Stimulated activated CD8-positive, alpha-beta memory T cell treated with anti-CD3 and anti-CD28 coated beads, Interleukin-4, amount 100 ng/mL, for 4 hours (primary cell): Measurements from ENCODE around the gene PALM.
"Not testable (repeated sequence)": the region's sequence is repeated elsewhere in the genome, so short reads cannot be mapped to it uniquely, and the experiment has no call there.

Experiments
- DNase-seq, 2 donors: peaks; one replicate each; pipeline ENCODE4 v3.0.0-alpha.2; 2020; ENCODE audit warnings: low read depth in 2 of 2, low spot score in 1 of 2

PALM gene

DNA sequence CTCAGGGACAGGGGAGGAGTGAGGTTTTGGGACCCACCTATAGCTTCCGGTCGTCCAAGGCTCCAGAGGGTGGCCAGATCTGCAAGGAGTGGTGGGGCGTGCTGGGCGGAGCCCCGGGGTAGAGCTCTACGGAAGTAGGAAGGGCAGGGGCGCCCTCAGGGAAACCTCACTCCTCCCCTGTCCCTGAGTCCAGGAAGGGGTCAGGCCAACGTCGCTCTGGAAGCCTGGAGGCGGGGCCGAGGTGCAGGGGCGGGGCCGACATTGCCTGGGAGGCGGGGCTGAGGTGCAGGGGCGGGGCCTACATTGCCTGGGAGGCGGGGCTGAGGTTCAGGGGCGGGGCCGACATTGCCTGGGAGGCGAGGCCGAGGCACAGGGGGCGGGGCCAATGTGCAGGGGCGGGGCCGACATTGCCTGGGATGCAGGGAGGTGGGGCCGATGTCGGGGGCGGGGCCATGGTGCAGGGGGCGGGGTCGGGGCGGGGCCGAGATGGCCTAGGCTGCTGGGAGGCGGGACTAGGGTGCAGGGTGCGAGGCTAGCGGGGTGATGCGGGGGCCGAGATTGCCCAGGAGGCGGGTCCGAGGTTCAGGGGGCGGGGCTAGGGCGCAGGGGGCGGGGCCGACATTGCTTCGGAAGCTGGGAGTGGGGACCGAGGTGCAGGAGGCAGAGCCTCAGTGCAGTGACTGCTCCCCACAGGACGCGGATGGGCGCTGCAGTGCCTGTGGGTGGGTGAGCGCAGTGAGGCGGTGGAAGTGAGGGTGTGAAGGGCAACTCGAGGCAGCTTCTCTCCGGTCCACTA, 4.9 kb upstream of the PALM start:
- no peak for DNase-seq

- DNase-seq = no peak
Measured at GRCh38 chr19:704447-704741, 4.3 kb upstream of the PALM start.

DNA sequence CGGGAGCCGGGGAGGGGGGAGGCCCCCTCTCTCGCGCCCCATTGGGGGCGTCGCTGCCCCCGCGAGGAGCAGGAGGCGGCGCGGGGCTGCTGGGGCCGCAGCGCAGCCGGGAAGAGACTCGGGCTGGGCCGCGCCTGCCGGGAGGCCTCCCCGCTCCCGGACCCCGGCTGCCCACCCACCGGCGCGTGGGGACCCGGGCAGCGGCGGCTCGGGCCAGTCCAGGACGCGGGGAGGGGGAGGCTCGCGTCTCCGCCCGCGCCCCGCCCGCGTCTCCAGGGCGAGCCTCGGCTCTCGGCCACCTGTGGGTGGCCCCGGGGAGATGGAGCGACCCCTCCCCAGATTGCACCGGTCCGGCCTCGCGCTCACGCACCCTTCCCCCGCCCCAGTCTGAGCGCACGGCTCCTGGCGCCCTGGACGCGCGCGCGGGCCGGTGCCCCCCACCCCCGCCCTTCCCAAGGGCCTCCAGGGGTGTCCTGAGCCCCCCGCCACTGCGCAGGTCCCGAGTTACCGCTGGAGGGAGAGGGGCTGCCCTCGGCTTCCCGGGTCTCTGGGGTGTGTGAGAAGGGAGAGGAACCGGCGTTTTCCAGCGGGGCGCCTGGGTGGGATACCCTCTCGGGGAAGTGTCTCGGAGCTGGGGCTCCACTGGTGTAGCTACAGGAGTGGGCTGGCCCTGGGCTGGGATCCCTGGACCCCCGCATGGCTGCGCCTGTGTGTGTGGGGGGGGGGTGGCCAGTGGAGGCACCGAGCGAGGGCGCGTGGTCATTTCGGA, 645 bp downstream of the PALM start:
- DNase-seq = no peak

- no peak for DNase-seq
Measured at GRCh38 chr19:709965-710571, 1.3 kb downstream of the PALM start.

- DNase-seq = no peak
Measured at GRCh38 chr19:710767-711166, 2.0 kb downstream of the PALM start.

DNA sequence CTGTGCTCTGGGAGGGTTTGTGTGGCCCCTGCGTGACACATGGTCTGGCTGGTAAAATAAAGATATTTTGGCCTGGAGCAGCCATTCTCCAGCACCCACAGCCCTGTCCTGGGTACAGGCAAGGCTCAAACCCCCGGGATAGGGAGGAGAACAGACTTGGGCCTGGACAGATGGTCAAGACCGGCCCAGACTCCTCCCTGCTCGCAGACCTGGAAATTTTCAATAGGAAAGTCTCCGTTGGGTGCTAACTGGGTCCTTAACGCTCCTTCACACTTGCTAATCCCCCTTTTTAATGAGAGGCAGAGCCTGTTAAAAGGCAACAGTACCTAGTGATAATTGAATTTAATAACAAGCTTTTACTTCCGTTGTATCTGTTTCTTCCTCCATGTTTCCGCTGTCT, 2.5 kb downstream of the PALM start:
- no peak for DNase-seq

GRCh38 chr19:715347-715746, 6.6 kb downstream of the PALM start:
- no peak for DNase-seq

GRCh38 chr19:718251-718951, 9.7 kb downstream of the PALM start:
- no peak for DNase-seq

GRCh38 chr19:718991-719512, 10.3 kb downstream of the PALM start:
- no peak for DNase-seq

- DNase-seq = no peak
Measured at GRCh38 chr19:719636-720344, 11.1 kb downstream of the PALM start.

DNA sequence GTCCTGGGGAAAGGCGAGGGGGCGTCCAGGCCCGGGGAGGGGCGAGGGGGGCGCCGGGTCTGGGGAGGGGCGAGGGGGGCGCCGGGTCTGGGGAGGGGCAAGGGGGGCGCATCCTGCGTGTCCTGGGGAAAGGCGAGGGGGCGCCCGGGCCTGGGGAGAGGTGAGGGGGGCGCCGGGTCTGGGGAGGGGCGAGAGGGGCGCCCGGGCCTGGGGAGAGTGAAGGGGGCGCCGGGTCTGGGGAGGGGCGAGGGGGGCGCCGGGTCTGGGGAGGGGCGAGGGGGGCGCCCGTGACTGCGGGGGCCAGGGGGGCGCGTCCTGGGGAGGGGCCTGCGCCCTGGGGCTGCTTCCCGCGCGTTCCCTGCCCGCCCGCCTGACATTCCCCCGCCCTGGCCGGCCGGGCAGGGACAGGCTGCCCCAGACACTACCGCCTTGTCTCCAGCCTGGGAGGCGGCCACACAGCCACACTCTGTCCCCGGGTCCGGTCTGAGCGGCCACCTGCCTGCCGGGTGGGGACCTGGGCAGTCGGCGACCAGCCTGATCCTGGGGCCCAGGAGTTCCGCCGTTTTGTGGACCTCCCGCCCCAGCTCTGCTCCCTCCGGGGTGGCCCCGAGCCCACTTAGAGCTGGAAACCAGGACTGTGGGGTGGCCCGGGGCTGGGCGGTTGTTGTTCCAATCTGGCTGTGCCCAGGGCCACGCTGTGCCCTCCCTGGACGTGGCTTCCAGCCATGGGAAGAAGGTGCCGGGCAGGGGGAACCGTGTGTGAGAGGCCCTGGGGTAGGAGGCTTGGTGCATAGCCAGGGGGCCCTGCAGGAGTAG, 11.8 kb downstream of the PALM start:
- DNase-seq = no peak

DNA sequence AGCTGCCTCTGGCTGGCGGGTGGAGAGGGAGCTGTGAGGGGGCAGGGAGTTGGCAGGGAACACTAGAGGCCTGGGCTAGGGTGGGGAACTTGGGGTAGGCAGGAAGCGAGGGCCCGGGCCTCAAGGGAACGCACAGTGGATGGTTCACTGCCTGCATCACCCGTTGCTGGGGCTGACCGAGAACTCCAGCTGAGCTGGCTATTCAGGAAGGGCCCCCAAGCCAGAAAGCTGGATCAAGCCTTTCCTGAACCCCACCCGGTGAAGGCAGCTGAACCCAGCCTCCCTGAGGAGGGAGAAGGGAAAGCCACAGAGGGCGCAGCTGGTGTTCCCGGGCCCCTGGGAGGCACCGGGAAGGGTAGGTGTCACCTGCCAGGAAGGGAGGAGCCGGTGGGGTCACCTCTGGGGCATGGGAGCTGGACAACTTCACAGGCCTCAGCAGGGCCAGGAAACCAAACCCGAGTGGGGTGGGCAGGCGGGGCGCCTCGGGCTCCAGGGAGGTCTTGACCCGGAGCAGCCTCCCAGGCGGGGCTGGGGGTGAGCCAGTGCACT, 13.9 kb downstream of the PALM start:
- no peak for DNase-seq

DNA sequence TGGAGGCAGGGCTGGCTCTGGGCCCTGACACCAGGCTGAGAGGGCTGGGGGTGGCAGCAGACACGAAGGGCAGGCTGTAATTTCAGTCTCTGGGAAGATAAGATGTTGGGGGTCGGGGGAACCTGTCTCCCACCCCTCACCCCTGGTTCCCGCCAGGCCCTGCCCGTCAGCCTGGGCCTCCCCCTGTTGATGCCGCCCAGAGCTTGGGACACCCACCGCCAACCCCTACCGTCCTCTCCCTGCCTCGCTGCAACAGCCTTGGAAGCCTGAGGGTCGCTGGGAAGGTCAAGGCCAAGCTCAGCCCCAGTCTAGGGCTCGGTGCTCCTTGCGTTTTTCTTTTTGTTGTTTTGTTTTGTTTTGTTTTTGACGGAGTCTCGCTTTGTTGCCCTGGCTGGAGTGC, 14.5 kb downstream of the PALM start:
- no peak for DNase-seq

DNA sequence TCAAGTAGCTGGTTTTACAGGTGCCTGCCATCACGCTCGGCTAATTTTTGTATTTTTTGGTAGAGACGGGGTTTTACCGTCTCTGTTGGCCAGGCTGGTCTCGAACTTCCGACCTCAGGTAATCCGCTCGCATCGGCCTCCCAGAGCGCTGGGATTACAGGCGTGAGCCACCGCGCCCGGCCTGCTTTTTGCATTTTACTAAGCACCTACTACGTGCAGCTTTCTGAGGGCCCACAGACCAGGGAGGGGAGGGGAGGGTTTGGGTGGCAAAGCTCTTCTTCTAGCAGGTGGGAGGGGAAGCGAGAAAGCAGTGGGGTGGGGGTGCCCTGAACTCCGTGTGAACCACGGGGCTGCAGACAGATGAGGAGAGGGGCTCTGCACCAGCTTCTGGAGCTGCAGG, 15.0 kb downstream of the PALM start:
- DNase-seq = no peak

DNA sequence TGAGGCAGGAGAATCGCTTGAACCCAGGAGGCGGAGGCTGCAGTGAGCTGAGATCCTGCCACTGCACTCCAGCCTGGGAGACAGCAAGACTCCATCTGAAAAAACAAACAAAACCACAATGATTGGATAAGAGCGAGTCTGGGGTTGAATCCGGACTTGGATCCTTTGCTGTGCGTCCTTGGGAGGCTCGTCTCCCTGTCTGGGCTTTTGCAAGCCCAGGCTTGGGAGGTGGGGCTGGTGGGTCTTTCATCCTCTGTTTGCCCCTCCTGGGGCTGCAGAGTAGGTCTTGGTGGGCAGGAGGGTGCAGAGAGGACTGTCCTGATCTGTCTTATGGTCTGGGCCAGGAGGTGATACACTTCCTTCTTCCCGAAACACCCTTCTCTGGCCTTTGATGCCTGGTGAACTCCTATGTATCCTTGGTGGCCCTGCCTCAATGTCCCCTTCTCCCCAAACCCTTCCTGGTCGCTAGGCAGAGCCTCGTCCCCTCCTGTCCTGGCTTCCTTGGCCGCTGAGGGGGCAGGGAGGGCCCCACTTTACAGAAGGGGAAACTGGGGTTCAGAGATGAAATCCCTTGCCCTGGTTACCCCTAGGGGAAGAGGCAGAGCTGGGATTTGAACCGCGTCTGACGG, 16.8 kb downstream of the PALM start:
- DNase-seq = no peak

GRCh38 chr19:726993-727956, 18.5 kb downstream of the PALM start:
- DNase-seq = no peak

DNA sequence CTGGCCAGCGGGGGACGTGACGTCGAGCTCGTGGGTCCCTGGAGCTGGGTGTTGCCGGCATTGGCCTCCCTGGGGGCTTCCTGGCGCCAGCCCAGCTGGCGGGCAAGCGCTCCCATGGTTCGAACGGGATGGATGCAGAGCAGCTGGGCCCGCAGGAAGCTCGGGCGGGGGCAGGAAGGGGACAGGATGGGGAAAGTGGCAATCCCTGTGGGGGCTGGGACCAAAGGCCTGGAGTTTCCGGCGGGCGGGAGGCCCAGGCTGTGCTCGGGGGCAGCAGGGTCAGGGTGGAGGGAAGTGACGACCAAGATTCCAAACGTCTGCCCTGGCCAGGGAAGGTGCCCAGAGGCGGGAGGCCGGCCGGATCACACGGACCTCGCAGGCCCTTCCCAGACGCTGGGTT, 19.3 kb downstream of the PALM start:
- no peak for DNase-seq

DNA sequence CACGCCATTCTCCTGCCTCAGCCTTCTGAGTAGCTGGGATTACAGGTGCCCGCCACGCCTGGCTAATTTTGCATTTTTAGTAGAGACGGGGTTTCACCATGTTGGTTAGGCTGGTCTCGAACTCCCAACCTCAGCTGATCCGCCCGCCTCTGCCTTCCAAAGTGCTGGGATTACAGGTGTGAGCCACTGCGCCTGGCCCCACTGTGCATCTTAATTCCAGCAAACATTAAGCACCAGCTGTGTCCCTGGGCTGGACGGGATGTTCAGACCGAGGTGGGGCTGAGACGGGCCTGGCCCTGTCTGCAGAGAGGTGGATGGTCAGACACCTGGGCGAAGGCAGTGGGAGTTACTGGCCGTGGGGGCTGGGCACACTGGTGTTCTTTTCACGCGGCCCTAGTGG, 20.8 kb downstream of the PALM start:
- DNase-seq = not testable (repeated sequence)
